ENCODE measurements around the gene PSTPIP1.
"Not testable (repeated sequence)": the region's sequence is repeated elsewhere in the genome, so short reads cannot be mapped to it uniquely, and the experiment has no call there.

The PSTPIP1 gene

GRCh38 chr15:76994971-76995945 is at the start of gene PSTPIP1:
Gene PSTPIP1 (plus strand): TSS chr15:76995126. CDS start chr15:76995574, 448 bp downstream.
- no peak for DNase-seq

GRCh38 chr15:76945494-76946093 is 49.3 kb upstream of the PSTPIP1 start:
- DNase-seq, result no peak

GRCh38 chr15:76947454-76947853 is 47.5 kb upstream of the PSTPIP1 start:
- DNase-seq, result no peak

GRCh38 chr15:76951220-76951619 is 43.7 kb upstream of the PSTPIP1 start:
- no peak for DNase-seq

GRCh38 chr15:76953913-76954312 is 41.0 kb upstream of the PSTPIP1 start:
- DNase-seq, result no peak

- DNase-seq, result peak; percentile 47
These were observed 40.2 kb upstream of the PSTPIP1 start for GRCh38 chr15:76954744-76955143.

GRCh38 chr15:76961268-76962011 is 33.5 kb upstream of the PSTPIP1 start:
- peak; percentile 47 for DNase-seq

- no peak for DNase-seq
These were observed 32.5 kb upstream of the PSTPIP1 start for GRCh38 chr15:76962337-76963013.

- no peak for DNase-seq
These were observed 31.3 kb upstream of the PSTPIP1 start for GRCh38 chr15:76963596-76963995.

- no peak for DNase-seq
These were observed 30.8 kb upstream of the PSTPIP1 start for GRCh38 chr15:76964157-76964556.

- DNase-seq, result not testable (repeated sequence)
These were observed 28.9 kb upstream of the PSTPIP1 start for GRCh38 chr15:76966051-76966450.

- peak; percentile 46 for DNase-seq
These were observed 27.9 kb upstream of the PSTPIP1 start for GRCh38 chr15:76967067-76967466.

- DNase-seq, result peak; percentile 63
These were observed 26.6 kb upstream of the PSTPIP1 start for GRCh38 chr15:76968306-76968705.

GRCh38 chr15:76972389-76973361 is 22.3 kb upstream of the PSTPIP1 start:
- DNase-seq, result peak; percentile 49

- peak; percentile 64 for DNase-seq
These were observed 21.6 kb upstream of the PSTPIP1 start for GRCh38 chr15:76973362-76973743.

- peak; percentile 13 for DNase-seq
These were observed 21.0 kb upstream of the PSTPIP1 start for GRCh38 chr15:76973906-76974305.

GRCh38 chr15:76974456-76975036 is 20.4 kb upstream of the PSTPIP1 start:
- peak; percentile 44 for DNase-seq

GRCh38 chr15:76976141-76976540 is 18.8 kb upstream of the PSTPIP1 start:
- no peak for DNase-seq

GRCh38 chr15:76976572-76977270 is 18.2 kb upstream of the PSTPIP1 start:
- no peak for DNase-seq
